C4-2B (cell line): ENCODE results near the gene PUM2.
"Not testable (repeated sequence)": the region's sequence is repeated elsewhere in the genome, so short reads cannot be mapped to it uniquely, and the experiment has no call there.

Experiments used
- H3K27ac ChIP-seq: fragments of 450-650 bp; 2 replicates; pipeline ENCODE4 v1.5.1; 2017
- ZFX ChIP-seq: fragments of 450-650 bp; IDR thresholded peaks from 2 replicates; pipeline ENCODE4 v1.6.1; 2017
- TF ChIP-seq, protein P1 (sequence below): fragments of 450-650 bp; conservative IDR thresholded peaks from 2 replicates; pipeline ENCODE4 v1.5.1; 2017; ENCODE audit warnings: mild to moderate bottlenecking

PUM2 gene

DNA sequence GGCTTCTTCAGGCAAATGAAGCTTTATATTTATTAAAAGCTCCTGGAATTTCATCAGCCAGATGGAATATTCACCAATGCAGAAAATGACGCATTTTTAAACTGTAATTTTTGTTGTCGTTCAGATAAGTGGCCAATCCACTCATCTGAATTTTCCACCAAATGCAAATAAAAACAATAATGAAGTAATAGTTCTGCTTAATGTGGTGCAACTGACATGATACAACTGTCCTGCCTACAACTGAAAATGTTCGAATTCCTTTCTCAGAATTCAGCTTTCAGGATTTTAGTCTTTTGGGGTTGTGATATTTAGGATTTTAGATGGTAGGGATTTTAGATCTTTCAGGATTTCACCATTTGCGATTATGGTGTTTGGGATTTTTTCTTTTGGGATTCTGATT is 27.1 kb upstream of the PUM2 start:
- TF ChIP-seq ZFX: no peak
- TF ChIP-seq, protein P1, sequence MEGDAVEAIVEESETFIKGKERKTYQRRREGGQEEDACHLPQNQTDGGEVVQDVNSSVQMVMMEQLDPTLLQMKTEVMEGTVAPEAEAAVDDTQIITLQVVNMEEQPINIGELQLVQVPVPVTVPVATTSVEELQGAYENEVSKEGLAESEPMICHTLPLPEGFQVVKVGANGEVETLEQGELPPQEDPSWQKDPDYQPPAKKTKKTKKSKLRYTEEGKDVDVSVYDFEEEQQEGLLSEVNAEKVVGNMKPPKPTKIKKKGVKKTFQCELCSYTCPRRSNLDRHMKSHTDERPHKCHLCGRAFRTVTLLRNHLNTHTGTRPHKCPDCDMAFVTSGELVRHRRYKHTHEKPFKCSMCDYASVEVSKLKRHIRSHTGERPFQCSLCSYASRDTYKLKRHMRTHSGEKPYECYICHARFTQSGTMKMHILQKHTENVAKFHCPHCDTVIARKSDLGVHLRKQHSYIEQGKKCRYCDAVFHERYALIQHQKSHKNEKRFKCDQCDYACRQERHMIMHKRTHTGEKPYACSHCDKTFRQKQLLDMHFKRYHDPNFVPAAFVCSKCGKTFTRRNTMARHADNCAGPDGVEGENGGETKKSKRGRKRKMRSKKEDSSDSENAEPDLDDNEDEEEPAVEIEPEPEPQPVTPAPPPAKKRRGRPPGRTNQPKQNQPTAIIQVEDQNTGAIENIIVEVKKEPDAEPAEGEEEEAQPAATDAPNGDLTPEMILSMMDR: no peak
- H3K27ac ChIP-seq: no peak overlapping the region

DNA sequence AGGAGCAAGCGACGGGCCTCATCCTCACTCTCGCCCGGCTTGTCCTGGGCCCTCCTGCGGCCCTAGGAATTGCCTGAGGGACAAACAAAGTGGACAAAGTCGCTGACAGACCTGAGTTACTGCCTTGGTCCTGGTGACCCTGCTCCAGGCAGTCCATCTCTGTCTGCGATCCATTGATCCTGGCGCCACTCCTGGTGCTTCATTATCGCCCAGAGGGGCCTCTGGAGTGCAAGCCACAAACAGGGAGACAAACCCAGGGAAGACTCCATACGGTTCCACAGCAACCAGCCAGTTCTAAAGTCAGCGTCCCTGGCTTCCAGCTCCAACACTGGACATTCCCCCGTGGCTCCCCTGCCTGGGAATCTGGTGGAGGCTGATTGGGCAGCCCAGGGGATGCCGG is 24.3 kb upstream of the PUM2 start:
- not testable (repeated sequence) for H3K27ac ChIP-seq

DNA sequence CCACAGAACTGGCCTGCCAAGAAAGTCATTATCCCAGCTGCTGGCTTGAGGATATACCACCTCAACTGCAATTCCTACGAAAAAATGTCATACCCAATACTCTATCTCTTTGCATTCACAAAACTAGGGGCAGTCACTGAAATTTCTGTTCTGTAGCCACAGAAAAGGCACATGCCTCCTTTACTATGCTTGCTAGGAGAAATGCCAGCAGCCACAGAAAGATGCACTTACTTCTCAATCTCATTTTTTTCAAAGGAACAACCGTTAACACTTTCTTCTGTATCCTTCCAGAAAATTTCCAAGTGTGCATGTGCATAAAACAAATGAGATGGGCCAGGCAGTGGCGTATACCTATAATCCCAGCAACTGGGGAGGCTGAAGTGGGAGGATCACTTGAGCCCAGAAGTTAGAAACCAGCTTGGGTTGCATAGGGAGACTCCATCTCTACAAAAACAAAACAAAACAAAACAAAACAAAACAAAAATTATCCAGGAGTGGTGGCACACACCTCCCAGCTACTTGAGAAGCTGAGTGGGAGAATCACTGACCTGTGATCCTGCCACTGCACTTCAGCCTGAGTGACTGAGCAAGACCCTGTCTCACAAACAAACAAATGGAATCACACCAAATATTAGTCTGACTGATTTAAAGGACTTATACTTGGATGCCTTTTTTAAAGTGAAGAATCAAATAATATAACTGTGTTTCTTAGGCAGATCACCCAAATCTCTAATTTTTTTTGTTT is 22.4 kb upstream of the PUM2 start:
- no peak for TF ChIP-seq ZFX
- TF ChIP-seq, protein P1: no peak
- H3K27ac ChIP-seq: no peak overlapping the region

- no peak overlapping the region for H3K27ac ChIP-seq
- TF ChIP-seq, protein P1: no peak
- TF ChIP-seq ZFX: no peak
Observed at GRCh38 chr2:20371323-20372025, 20.8 kb upstream of the PUM2 start.

DNA sequence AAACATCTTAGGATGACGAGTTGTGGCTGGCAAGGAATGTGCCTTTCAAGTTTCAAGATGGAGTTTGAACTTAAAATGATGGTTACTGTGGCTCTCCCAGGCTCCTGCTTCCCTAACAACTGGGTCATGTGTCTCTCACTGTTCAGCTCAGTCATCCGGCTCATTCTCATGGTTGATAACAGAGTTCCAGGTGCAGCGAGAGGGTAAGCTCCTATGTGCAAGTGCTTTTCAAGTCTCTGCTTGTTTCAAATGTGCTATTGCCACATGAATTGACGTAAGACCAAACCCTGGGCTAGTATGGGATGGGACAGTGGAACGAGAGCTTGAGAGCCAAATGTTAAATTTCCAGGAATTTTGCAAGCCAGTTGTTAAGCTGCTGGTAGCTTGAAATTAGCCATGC is 19.5 kb upstream of the PUM2 start:
- no peak overlapping the region for H3K27ac ChIP-seq
- no peak for TF ChIP-seq ZFX
- TF ChIP-seq, protein P1: no peak

GRCh38 chr2:20369366-20369765 is 18.7 kb upstream of the PUM2 start:
- TF ChIP-seq ZFX: no peak
- TF ChIP-seq, protein P1: no peak
- no peak overlapping the region for H3K27ac ChIP-seq

DNA sequence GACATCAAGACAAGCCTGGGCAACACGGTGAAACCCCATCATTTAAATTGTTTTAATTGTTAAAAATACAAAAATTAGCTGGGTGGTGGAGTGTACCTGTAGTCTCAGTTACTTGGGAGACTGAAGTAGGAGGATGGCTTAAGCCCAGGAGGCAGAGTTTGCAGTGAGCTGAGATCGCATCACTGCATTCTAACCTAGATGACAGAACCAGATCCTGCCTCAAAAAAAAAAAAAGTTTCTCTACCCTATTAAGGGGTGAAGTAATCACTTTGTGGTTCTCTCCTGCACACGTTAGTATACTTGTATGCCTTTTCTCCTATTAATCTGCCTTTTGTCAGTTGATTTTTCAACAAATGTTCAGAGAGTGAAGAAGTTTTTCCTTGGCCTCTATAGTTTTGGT is 18.1 kb upstream of the PUM2 start:
- no peak overlapping the region for H3K27ac ChIP-seq
- no peak for TF ChIP-seq ZFX
- TF ChIP-seq, protein P1: no peak

GRCh38 chr2:20367929-20368328 is 17.3 kb upstream of the PUM2 start:
- not testable (repeated sequence) for H3K27ac ChIP-seq
